NCI-H2196 (cell line): ENCODE measurements around the gene COL8A2.
"Not testable (repeated sequence)": the region's sequence is repeated elsewhere in the genome, so short reads cannot be mapped to it uniquely, and the experiment has no call there.

Source experiments
- DNase-seq: peaks from one replicate; lab custom pipeline; 2025; ENCODE audit not compliant: unreplicated experiment; lab: John Stamatoyannopoulos, UW

COL8A2 gene

DNA sequence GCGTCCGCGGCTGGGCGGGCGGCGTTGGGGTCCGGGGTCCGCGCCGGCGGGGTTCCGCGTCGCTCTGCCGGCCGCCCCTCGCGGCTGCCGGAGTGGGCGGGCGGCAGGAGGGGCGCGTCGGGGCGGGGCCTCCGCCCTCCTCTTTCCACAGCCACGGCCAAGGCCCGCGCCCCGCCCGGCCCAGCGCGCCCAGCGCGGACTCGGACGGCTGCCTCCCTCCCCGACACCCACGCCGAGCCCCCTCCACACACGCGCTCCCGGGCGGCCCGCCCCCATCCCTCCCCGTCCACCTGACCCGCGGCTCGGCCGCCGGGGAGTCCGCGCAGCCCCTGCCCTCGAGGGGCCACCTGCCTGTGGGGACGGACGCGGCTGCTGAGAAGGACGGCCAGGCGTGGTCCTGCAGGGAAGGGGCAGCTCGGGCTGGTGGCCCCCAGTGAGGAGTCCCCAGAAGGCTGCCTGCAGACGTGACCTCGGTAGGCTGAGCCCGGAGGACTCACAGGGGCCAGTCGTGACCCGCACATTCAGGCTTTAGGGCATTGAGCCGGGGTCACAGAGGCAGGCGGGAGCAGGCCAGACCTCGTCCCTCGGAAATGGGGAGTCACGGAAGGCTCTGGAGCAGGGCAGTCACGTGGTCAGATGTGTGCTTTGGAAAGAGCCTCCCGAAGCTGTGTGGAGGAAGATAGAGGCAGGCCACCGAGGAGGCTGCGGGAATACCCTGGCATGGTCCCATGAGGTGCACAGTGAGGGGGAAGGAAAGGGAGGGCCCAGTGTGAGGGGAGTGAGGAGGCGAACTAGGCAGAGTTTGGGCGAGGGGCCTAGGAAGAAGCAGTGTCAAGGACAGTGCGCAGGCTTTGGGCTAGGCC lies at the start of gene COL8A2:
Gene COL8A2, minus strand, starts transcription at position 94 of the 863 bp plus-strand sequence. CDS start 24,980 bp downstream, outside the sequence.
- no peak for DNase-seq

- no peak for DNase-seq
These were observed 49.7 kb upstream of the COL8A2 start for GRCh38 chr1:36174713-36175112.

DNA sequence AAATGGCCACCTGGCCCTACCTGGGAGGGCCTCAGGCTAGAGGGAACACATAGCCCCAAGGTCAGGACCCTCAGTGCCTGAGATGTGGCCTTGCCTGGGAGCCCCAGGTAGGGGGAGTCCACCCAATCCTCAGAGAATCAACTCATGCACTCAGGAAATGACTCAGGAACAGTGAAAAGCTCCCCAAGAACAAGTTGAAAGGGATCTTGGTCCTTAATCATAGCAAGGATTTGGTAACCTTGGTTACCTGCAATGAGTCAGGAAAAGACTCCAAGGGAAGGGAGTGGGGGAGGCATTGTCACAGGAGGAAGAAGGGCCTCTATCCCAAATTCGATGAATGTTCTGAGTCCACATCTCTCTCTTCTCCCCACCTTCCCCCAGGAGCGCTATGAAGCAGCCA lies 48.0 kb upstream of the COL8A2 start:
- DNase-seq, result no peak

GRCh38 chr1:36172017-36172747 lies 47.2 kb upstream of the COL8A2 start:
- DNase-seq, result no peak

DNA sequence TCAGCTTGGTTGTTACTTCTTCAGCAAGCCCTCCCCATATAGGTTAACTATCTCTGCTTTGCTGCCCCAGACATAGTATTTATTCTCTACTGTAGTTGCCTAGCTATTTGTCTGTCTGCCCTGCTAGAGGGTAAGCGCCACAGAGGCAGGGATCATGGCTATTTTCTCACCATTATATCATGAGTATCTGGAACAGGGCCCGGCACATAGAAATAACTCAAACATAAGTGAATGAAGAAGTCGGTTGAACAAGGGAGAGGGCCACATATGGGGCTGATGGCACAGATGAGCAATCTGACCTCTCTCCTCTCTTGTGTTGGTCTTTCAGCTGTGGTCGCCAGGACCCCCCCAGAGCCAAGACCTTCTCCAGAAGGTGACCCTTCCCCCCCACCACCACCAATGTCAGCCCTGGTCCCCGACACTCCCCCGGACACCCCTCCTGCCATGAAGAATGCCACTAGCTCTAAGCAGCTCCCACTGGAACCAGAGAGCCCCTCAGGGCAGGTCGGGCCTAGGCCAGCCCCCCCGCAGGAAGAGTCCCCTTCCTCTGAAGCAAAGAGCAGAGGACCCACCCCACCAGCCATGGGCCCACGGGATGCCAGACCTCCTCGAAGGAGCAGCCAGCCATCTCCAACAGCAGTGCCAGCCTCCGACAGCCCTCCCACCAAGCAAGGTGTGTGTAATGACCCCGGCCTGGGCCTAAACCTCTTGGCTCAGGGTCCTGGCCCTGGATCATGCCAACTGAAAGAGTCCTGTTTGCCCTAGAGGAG lies 45.8 kb upstream of the COL8A2 start:
- DNase-seq, result no peak

DNA sequence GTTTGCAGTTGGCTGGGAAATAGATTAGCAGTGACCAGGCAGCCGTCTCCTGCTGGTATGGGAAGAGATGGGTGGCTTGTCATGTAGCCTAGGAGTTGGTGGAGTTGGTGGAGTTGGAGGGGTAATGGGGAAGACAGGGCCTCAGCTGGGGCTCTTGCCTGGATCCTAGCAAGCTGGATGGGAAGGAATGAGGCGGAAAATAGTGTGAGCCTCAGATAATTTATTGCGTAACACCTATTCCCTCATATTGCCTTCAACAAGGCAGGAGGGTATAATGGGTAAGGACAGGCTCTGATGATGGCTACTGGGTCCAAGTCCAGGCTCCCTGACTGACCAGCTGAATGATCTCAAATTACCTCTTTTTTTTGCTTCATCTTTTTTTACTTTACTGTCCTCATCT lies 43.5 kb upstream of the COL8A2 start:
- no peak for DNase-seq

DNA sequence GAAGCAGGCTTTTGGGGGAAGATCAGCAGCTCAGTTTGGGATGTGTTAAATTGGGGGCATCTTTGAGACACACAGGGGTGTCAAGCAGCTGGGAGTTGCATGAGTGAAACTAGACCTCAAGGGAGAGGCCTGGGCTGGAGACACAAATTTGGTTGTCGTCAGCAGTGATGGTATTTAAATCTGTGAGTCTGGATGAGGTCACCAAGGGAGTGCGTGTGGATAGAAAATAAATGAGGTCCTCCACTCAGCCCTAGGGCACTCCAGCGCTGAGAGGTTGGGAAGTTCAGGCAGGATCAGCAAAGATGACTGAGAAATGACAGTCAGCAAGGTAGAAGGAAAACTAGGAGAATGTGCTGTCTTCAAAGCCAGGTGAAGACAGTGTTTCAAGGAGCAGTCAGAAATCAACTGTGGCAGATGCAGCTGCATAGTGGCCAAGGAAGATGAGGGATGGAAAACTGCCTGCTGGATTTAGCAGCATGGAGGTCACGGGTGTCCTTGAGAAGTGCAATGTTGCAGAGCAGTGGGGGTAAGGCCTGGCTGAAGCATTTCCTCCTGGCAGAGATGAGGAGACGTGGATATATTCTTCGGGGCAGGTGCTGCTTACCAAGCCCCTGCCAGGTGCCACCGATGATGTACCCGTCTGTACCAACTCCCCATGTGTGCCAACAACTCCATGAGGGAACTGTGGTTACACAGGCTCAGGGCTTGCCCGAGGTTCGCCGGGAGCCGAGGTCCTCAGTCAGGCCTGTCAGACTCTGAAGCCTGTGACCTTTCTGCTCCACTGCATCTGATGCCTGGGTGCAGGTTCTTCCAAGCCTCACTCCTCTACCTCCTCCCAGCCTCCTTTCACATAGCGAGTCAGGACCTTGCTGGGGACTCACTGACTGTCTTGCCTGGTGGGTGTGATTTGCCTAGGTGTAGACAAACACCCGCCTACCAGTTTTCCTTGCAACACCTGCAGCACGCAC lies 42.2 kb upstream of the COL8A2 start:
- no peak for DNase-seq

DNA sequence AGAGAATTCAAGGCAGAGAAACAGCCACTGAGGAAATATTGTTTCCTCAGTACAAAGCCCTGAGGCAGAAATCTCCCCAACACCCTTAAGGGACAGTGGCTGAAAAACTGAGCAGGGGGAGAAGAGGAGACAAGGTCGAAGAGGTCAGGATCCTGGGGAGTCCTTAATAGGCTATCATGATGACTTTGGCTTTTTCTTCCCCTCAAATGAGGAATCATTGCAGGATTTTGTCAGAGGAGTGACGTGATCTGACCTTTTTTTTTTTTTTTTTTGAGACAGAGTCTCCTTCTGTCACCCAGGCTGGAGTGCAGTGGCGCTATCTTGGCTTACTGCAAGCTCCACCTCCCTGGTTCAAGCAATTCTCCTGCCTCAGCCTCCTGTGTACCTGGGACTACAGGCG lies 41.1 kb upstream of the COL8A2 start:
- no peak for DNase-seq

DNA sequence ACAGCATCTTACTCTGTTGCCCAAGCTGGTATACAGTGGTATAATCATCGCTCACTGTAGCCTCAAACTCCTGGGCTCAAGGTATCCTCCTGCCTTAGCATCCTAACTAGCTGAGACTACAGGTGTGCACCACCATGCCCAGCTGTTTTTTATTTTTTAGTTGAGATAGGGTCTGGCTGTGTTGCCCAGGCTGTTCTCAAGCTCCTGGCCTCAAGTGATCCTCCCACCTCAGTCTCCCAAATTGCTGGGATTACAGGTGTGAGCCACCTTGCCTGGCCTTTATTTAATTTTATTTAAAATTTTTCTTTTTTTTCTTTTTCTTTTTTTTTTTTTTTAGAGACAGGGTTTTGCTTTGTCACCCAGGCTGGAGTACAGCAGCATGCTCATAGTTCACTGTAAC lies 40.1 kb upstream of the COL8A2 start:
- no peak for DNase-seq

- no peak for DNase-seq
These were observed 39.3 kb upstream of the COL8A2 start for GRCh38 chr1:36164361-36164760.

DNA sequence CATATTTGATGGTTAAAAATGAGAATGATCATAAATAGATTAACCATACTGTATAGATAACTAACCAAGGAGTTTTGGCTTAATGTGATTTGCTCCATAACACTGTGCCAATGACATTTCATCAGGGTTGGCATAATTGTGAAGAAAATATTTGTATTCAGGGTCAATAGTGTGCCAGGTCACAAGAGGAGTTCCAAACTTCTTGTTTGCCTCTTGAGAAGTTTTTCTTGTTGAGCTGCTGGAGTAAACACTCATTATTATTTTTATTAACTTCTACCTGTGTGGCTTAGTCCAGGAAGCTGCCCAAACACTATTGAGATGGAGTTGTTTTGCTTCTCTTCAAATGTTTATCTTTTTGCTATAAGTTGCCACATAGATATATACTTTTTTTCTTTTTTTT lies 38.4 kb upstream of the COL8A2 start:
- DNase-seq, result no peak

DNA sequence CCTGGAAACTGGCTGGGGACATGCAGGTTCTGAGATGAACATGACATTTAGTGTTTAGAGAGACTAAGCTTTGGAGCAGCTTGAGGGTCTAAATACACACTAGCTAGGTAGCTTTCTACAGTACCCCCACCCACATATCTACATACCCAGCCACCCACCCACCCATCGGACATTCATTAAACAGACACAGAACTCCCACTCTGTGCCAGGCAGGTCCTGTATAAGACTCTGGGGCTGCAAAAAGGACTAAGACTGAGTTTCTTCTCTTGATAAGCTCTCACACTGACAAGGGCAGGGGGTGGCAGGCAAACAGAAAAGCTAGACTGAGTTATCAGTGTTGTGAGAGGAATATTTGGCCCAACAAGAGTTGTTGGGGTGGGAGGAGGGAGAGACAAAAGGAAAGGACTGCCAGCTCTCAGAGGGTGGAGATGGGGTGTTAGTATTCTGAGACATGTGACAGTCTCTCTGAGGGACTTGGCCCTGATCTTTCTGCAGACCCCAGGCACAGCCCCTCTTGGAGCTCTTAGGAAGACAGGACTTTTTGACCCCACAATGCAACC lies 37.7 kb upstream of the COL8A2 start:
- DNase-seq, result no peak

GRCh38 chr1:36161641-36162531 lies 36.9 kb upstream of the COL8A2 start:
- DNase-seq, result no peak

DNA sequence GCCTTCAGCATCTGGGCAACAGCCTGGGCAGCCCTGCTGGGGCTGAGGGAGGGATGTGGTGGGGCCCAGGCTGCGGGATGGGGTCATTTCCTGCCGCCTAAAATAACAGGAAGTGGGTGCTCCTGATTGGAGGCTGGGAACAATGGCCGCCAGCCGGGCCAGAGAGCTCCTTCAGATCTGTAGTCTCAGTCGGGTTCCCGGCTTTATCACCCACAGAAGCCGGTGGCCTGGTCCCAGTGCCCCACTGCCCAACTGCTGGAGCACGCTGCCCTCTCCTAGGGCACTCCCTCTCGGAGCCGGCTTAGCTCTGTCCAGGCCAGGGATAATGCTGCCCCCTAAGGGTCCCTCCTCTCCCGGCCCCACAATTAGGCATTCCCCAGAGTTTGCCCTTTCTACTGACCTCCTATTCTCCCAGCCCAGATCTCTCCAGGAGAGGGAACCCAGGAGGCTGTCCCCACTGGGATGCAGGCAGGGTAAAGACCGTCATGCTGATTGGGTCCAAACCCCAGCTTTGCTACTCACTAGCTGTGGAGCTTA lies 36.0 kb upstream of the COL8A2 start:
- no peak for DNase-seq

DNA sequence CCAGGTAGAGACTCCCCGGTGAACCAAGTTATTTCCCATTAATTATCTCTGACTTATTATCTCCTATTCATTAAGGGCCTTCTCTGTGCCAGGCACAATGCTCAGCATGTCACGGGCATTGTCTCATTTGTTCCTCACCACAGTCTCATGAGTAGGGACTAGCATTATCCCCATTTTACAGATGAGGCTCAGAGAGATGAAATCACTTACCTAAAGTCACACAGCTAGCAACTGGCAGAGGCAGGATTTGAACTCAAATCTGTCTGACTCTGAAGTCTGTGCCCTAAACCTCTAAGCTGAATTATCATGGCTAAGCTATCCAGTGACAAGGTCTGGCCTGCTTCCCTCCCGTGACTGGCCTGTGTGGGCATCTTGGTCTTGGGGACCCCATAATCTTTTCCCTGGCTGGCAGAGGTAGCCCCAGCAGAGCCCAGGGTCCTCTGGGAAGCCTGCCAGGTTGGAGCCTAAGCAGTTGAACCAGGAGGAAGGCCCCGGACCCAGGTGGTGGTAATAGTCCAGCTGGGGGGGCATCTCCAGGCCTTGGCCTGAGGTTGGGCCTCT lies 35.4 kb upstream of the COL8A2 start:
- no peak for DNase-seq

GRCh38 chr1:36159614-36160387 lies 34.8 kb upstream of the COL8A2 start:
- no peak for DNase-seq

DNA sequence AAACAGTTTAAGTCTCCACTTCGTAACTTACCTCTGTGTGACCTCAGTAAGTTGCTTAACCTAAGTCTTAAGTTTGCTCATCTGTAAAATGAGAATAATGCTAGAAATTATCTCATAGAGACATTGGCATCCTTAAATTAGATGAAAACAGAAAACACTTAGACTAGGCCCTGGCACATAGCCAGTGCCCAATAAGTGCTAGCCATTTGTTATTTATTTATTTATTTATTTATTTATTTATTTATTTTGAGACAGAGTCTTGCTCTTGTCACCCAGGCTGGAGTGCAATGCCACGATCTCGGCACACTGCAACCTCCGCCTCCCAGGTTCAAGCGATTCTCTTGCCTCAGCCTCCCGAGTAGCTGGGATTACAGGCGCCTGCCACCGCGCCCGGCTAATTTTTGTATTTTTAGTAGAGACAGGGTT lies 33.8 kb upstream of the COL8A2 start:
- not testable (repeated sequence) for DNase-seq
